Measurements from ENCODE around the gene SUSD1.
A peak's percentile ranks its signal among the peaks of the same experiment; 100 is the strongest.

SUSD1 gene

GRCh38 chr9:112033237-112034215, 141.6 kb downstream of the SUSD1 start:
- H3K27me3 ChIP-seq (replicated peaks; ENCODE audit: control insufficient read depth, insufficient read depth, low read length), result no peaks in the 10 kb centered on the region
- DNase-seq (ENCODE audit: low read depth), result no peak
- no peaks in the 10 kb centered on the region for H3K36me3 ChIP-seq (ENCODE audit: control insufficient read depth, insufficient read depth, low read length, severe bottlenecking)
- H3K4me1 ChIP-seq (ENCODE audit: control insufficient read depth, insufficient read depth, low read length), result peaks cover 19% of the 10 kb centered on the region
- no peak overlapping the region for H3K9ac ChIP-seq (ENCODE audit: low read length)
- no peaks in the 10 kb centered on the region for H3K9me3 ChIP-seq (ENCODE audit: control insufficient read depth, low read length)
- no peak overlapping the region for H3K4me3 ChIP-seq (ENCODE audit: low read length)

- Histone ChIP-seq H3K9me3 (ENCODE audit: control insufficient read depth, low read length) (no peaks in the 10 kb centered on the region), H3K4me1 (ENCODE audit: control insufficient read depth, insufficient read depth, low read length) (peaks cover 14% of the 10 kb centered on the region), H3K27me3 (replicated peaks; ENCODE audit: control insufficient read depth, insufficient read depth, low read length) (no peaks in the 10 kb centered on the region), H3K4me3 (ENCODE audit: low read length) (no peak overlapping the region), H3K9ac (ENCODE audit: low read length) (no peak overlapping the region), H3K36me3 (ENCODE audit: control insufficient read depth, insufficient read depth, low read length, severe bottlenecking) (no peaks in the 10 kb centered on the region)
- peak; percentile 58 for DNase-seq (ENCODE audit: low read depth)
Observed at GRCh38 chr9:112032743-112033142, 142.4 kb downstream of the SUSD1 start.

DNA sequence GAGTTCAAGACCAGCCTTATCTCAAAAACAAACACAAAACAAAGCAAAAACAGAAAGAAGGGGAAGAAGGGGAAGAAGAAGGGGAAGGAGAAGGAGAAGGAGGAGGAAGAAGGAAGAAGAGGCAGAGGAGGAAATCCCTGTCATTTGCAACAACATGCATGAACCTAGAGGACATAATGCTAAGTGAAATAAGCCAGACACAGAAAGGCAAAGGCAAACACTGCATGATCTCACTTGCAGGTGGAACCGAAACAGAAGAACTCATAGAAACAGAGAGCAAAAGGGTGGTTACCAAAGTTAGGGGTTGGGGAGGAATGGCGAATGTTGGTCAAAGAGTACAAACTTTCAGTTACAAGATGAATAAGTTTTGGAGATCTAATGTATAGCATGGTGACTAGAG, 143.1 kb downstream of the SUSD1 start:
- no peak overlapping the region for H3K9ac ChIP-seq (ENCODE audit: low read length)
- H3K4me1 ChIP-seq (ENCODE audit: control insufficient read depth, insufficient read depth, low read length), result peaks cover 10% of the 10 kb centered on the region
- H3K4me3 ChIP-seq (ENCODE audit: low read length), result no peak overlapping the region
- DNase-seq (ENCODE audit: low read depth), result no peak
- no peaks in the 10 kb centered on the region for H3K27me3 ChIP-seq (replicated peaks; ENCODE audit: control insufficient read depth, insufficient read depth, low read length)
- no peaks in the 10 kb centered on the region for H3K9me3 ChIP-seq (ENCODE audit: control insufficient read depth, low read length)
- H3K36me3 ChIP-seq (ENCODE audit: control insufficient read depth, insufficient read depth, low read length, severe bottlenecking), result no peaks in the 10 kb centered on the region

DNA sequence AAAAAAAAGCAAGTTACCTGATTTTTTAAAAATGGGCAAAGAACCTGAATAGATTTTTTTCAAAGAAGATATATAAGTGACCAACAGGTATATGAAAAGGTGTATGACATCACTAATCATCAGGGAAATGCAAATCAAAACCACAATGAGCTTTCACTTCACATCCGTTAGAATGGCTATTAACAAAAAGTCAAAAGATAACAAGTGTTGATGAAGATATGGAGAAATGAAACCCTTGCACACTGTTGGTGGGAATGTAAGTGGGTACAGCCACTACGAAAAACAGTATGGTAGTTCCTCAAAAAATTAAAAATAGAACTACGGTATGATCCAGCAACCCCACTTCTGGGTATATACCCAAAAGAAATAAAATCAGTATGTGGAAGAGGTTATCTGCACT, 143.7 kb downstream of the SUSD1 start:
- Histone ChIP-seq H3K4me3 (ENCODE audit: low read length) (no peak overlapping the region), H3K27me3 (replicated peaks; ENCODE audit: control insufficient read depth, insufficient read depth, low read length) (no peaks in the 10 kb centered on the region), H3K4me1 (ENCODE audit: control insufficient read depth, insufficient read depth, low read length) (peaks cover 10% of the 10 kb centered on the region), H3K9me3 (ENCODE audit: control insufficient read depth, low read length) (no peaks in the 10 kb centered on the region), H3K9ac (ENCODE audit: low read length) (no peak overlapping the region), H3K36me3 (ENCODE audit: control insufficient read depth, insufficient read depth, low read length, severe bottlenecking) (no peaks in the 10 kb centered on the region)
- no peak for DNase-seq (ENCODE audit: low read depth)

DNA sequence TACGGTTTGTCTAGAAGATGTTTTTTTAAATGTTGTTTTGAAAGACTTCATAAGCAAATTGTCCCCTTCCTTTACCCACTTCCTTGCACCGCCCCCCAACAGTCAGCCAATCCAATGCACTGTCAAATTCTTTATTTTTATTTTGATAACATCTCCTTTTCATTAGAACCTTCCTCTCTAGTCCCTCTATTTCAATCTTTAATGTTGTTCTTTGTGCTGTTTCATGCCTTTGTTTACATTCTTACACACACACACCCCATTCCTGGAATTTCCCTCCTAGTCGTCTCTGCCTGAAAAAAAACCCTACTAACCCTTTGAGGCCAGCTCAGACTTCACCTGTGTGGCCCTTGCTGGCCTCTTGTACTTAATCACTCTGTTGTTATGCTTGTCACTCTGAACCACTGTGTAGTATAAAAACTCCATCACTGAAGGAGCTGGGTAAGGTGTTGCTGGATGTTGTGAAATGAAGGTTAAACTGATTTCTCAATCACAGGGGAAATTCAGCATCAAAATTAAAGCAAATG, 145.1 kb downstream of the SUSD1 start:
- peak; percentile 69 for DNase-seq (ENCODE audit: low read depth)
- Histone ChIP-seq H3K4me3 (ENCODE audit: low read length) (no peak overlapping the region), H3K9me3 (ENCODE audit: control insufficient read depth, low read length) (no peaks in the 10 kb centered on the region), H3K36me3 (ENCODE audit: control insufficient read depth, insufficient read depth, low read length, severe bottlenecking) (no peaks in the 10 kb centered on the region), H3K27me3 (replicated peaks; ENCODE audit: control insufficient read depth, insufficient read depth, low read length) (no peaks in the 10 kb centered on the region), H3K4me1 (ENCODE audit: control insufficient read depth, insufficient read depth, low read length) (peaks cover 10% of the 10 kb centered on the region), H3K9ac (ENCODE audit: low read length) (no peak overlapping the region)

DNA sequence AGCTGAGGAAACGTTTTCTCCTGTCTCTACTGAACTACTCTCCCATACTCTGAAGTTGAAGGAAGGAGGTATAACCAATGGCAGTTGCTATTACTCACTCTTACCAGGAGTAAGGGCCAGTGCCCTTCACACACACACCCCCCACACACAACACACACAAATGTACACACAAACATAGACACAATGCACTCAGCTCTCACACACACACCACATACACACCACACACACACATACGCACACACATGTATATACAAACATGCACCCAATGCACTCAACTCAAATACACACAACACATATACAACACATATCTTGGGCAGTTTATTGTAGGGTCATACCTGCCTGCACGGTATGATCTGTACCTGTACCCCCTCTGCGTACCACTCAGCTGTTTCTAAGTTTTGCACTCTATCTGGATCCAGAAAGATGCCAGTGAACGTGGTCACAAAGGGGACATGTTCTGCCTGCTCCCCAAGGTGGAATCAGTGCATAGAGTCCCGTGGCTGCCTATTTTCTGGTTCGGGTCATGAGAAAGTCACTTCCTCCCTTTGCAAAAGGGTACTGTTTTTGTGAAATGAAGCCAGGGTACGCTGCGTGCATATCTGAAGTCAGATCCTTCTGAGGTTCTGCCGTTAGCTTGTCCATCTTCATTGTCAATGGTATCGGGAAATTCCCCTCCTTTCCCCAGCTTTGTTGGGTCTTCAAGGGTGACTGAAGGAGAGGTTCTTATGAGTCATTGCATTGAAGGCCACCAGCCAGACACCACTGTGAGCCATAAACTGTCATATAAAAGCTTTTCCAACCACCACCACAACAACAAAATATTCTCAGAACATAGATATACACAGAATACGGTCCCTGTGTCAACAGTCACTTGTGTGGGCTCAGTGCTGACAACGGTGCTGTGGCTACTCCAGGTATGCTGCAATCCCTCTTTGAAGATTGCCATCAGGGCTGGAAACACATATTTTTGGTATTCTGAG, 146.6 kb downstream of the SUSD1 start:
- Histone ChIP-seq H3K4me1 (ENCODE audit: control insufficient read depth, insufficient read depth, low read length) (peaks cover 8% of the 10 kb centered on the region), H3K4me3 (ENCODE audit: low read length) (no peak overlapping the region), H3K9ac (ENCODE audit: low read length) (no peak overlapping the region), H3K9me3 (ENCODE audit: control insufficient read depth, low read length) (no peaks in the 10 kb centered on the region), H3K27me3 (replicated peaks; ENCODE audit: control insufficient read depth, insufficient read depth, low read length) (no peaks in the 10 kb centered on the region), H3K36me3 (ENCODE audit: control insufficient read depth, insufficient read depth, low read length, severe bottlenecking) (no peaks in the 10 kb centered on the region)
- DNase-seq (ENCODE audit: low read depth), result no peak

GRCh38 chr9:112025850-112026249, 149.2 kb downstream of the SUSD1 start:
- H3K9me3 ChIP-seq (ENCODE audit: control insufficient read depth, low read length), result no peaks in the 10 kb centered on the region
- no peak for DNase-seq (ENCODE audit: low read depth)
- no peaks in the 10 kb centered on the region for H3K36me3 ChIP-seq (ENCODE audit: control insufficient read depth, insufficient read depth, low read length, severe bottlenecking)
- peaks cover 16% of the 10 kb centered on the region for H3K4me1 ChIP-seq (ENCODE audit: control insufficient read depth, insufficient read depth, low read length)
- no peaks in the 10 kb centered on the region for H3K27me3 ChIP-seq (replicated peaks; ENCODE audit: control insufficient read depth, insufficient read depth, low read length)
- H3K4me3 ChIP-seq (ENCODE audit: low read length), result no peak overlapping the region
- H3K9ac ChIP-seq (ENCODE audit: low read length), result no peak overlapping the region

DNA sequence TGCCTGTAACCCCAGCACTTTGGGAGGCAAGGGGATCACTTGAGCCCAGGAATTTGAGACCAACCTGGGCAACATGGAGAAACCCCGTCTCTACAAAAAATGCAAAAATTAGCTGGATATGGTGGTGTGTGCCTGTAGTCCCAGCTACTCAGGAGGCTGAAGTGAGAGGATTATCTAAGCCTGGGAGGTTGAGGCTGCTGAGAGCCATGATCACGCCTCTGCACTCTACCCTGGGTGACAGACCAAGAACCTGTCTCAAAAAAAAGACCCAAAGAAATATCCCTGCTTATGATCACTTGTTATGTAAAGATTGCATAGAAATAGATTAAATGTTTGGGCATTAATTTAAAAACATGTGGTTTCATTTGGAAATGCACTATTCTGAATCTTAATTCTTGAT, 153.4 kb downstream of the SUSD1 start:
- peak overlapping the region; percentile 53 for H3K9ac ChIP-seq (ENCODE audit: low read length)
- H3K27me3 ChIP-seq (replicated peaks; ENCODE audit: control insufficient read depth, insufficient read depth, low read length), result no peaks in the 10 kb centered on the region
- H3K4me1 ChIP-seq (ENCODE audit: control insufficient read depth, insufficient read depth, low read length), result peaks cover 22% of the 10 kb centered on the region
- DNase-seq (ENCODE audit: low read depth), result no peak
- no peaks in the 10 kb centered on the region for H3K36me3 ChIP-seq (ENCODE audit: control insufficient read depth, insufficient read depth, low read length, severe bottlenecking)
- H3K9me3 ChIP-seq (ENCODE audit: control insufficient read depth, low read length), result no peaks in the 10 kb centered on the region
- H3K4me3 ChIP-seq (ENCODE audit: low read length), result peak overlapping the region; percentile 23

DNA sequence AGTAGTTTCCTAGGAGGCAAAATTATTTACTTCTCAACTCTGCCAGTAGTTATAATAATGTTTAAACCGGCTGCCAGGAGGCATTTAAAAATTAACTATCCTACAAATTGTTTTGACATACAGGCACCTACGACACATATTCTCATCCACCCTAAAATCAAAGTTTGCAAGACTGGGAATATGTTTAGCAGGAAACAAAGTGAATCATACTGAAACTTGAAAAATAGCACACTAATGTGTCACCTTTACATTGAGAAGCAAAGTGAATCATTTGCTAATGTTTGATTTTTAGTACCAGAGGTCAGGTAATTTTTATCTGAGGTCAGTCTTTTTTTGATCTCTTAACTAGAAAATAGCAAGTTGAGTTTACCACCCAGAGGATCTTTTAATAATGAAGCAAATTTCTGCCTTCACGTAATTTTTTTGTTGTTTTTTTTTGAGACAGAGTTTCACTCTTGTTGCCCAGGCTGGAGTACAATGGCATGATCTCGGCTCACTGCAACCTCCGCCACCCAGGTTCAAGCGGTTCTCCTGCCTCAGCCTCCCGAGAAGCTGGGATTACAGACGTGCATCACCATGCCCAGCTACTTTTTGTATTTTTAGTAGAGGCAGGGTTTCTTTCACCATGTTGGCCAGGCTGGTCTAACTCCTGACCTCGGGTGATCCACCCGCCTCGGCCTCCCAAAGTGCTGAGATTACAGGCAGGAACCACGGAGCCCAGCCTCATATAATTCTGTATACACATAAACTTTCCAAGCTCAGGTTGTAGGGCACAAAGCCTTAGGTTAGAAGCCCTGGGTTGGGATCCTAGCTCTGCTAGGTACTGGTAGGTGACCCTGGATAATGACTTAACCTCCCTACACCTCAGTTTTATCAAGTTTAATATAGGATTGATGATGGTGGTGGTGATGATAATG, 154.2 kb downstream of the SUSD1 start:
- no peak overlapping the region for H3K4me3 ChIP-seq (ENCODE audit: low read length)
- DNase-seq (ENCODE audit: low read depth), result peak; percentile 46
- H3K9me3 ChIP-seq (ENCODE audit: control insufficient read depth, low read length), result no peaks in the 10 kb centered on the region

GRCh38 chr9:112017878-112018277, 157.2 kb downstream of the SUSD1 start:
- no peak overlapping the region for H3K4me3 ChIP-seq (ENCODE audit: low read length)
- no peaks in the 10 kb centered on the region for H3K9me3 ChIP-seq (ENCODE audit: control insufficient read depth, low read length)
- no peaks in the 10 kb centered on the region for H3K27me3 ChIP-seq (replicated peaks; ENCODE audit: control insufficient read depth, insufficient read depth, low read length)
- no peak overlapping the region for H3K9ac ChIP-seq (ENCODE audit: low read length)
- no peaks in the 10 kb centered on the region for H3K36me3 ChIP-seq (ENCODE audit: control insufficient read depth, insufficient read depth, low read length, severe bottlenecking)
- DNase-seq (ENCODE audit: low read depth), result no peak
- peaks cover 22% of the 10 kb centered on the region for H3K4me1 ChIP-seq (ENCODE audit: control insufficient read depth, insufficient read depth, low read length)

More for the DNA sequence above, 154.2 kb downstream of the SUSD1 start:
- Histone ChIP-seq H3K9ac (ENCODE audit: low read length) (no peak overlapping the region), H3K27me3 (replicated peaks; ENCODE audit: control insufficient read depth, insufficient read depth, low read length) (no peaks in the 10 kb centered on the region), H3K36me3 (ENCODE audit: control insufficient read depth, insufficient read depth, low read length, severe bottlenecking) (no peaks in the 10 kb centered on the region), H3K4me1 (ENCODE audit: control insufficient read depth, insufficient read depth, low read length) (peaks cover 22% of the 10 kb centered on the region)

Measured in adipocyte (in vitro differentiated cells).